Measurements from ENCODE around the gene TRPC4AP. TPM values are rescaled to one million over a fixed set of nuclear protein-coding genes. Genes with fewer than 3 reads are reported as not detected.

TRPC4AP gene, protein sequence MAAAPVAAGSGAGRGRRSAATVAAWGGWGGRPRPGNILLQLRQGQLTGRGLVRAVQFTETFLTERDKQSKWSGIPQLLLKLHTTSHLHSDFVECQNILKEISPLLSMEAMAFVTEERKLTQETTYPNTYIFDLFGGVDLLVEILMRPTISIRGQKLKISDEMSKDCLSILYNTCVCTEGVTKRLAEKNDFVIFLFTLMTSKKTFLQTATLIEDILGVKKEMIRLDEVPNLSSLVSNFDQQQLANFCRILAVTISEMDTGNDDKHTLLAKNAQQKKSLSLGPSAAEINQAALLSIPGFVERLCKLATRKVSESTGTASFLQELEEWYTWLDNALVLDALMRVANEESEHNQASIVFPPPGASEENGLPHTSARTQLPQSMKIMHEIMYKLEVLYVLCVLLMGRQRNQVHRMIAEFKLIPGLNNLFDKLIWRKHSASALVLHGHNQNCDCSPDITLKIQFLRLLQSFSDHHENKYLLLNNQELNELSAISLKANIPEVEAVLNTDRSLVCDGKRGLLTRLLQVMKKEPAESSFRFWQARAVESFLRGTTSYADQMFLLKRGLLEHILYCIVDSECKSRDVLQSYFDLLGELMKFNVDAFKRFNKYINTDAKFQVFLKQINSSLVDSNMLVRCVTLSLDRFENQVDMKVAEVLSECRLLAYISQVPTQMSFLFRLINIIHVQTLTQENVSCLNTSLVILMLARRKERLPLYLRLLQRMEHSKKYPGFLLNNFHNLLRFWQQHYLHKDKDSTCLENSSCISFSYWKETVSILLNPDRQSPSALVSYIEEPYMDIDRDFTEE
- 10 to 100 TPM; 65.4 to 76.6 TPM for total RNA-seq

DNA sequence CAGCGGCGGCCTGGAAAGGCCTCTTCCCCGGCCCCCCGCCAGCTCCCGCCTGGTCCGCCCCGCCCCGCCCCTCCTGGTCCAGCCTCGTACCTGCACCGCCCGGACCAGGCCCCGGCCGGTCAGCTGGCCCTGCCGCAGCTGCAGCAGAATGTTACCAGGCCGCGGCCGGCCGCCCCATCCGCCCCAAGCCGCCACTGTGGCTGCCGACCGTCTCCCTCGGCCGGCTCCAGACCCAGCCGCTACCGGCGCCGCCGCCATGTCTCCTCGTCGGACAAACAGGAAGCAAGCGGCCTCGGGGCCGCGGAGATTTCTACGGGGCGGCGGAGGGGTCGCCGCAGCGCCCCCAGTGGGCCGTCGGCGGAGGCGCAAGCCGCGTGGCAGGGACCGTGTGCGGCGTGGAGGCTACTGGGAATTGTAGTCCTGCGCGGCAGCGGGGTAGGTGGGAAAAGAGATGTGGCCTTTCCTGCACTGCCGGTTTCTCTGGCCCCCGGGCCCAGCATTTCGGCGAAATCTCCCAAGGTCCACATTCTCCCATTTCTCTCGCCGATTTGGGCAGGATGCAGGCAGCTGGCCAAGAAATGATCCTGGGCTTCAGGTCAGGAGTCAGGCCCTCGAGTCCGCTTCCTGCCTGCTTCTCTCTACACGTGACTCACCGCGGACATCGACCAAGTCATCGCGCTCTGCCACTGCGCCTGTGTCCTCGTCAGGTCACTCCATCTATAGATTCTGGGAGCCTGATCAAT is at the start of gene TRPC4AP:
TRPC4AP (minus strand) TSS at position 284 of the 743 bp plus-strand sequence; CDS start at position 258, 26 bp downstream.
- intact Hi-C loops (cut with DNase I), result loop anchor here (1.0 to 5.0 kb wide), 2 partner anchors 115 to 218 kb away; no protein-coding TSS in a partner anchor
- H3K9me3 ChIP-seq, result no peaks in the 10 kb centered on the region
- peak within 1 kb of the TSS; percentile 94 for H3K27ac ChIP-seq
- TF ChIP-seq POLR2A (IDR thresholded peaks at IDR 0.05) (peak; percentile 83), POLR2AphosphoS5 (IDR thresholded peaks at IDR 0.05) (peak; percentile 90)
- TF ChIP-seq, protein P1, sequence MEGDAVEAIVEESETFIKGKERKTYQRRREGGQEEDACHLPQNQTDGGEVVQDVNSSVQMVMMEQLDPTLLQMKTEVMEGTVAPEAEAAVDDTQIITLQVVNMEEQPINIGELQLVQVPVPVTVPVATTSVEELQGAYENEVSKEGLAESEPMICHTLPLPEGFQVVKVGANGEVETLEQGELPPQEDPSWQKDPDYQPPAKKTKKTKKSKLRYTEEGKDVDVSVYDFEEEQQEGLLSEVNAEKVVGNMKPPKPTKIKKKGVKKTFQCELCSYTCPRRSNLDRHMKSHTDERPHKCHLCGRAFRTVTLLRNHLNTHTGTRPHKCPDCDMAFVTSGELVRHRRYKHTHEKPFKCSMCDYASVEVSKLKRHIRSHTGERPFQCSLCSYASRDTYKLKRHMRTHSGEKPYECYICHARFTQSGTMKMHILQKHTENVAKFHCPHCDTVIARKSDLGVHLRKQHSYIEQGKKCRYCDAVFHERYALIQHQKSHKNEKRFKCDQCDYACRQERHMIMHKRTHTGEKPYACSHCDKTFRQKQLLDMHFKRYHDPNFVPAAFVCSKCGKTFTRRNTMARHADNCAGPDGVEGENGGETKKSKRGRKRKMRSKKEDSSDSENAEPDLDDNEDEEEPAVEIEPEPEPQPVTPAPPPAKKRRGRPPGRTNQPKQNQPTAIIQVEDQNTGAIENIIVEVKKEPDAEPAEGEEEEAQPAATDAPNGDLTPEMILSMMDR (IDR thresholded peaks at IDR 0.05), result peak; percentile 97 to 99 (median 98)
- 2% methylated on average over 68 of the region's 69 CpGs for WGBS
- H3K27me3 ChIP-seq (replicated peaks; ENCODE audit: insufficient read depth), result no peaks in the 10 kb centered on the region
- peak within 1 kb of the TSS; percentile 71 to 96 for H3K4me3 ChIP-seq
- DNase-seq (ENCODE audit: low spot score), result peak; percentile 81
- H3K4me1 ChIP-seq (replicated peaks), result peaks cover 3% of the 10 kb centered on the region
- H3K36me3 ChIP-seq, result no peaks in the 10 kb centered on the region

DNA sequence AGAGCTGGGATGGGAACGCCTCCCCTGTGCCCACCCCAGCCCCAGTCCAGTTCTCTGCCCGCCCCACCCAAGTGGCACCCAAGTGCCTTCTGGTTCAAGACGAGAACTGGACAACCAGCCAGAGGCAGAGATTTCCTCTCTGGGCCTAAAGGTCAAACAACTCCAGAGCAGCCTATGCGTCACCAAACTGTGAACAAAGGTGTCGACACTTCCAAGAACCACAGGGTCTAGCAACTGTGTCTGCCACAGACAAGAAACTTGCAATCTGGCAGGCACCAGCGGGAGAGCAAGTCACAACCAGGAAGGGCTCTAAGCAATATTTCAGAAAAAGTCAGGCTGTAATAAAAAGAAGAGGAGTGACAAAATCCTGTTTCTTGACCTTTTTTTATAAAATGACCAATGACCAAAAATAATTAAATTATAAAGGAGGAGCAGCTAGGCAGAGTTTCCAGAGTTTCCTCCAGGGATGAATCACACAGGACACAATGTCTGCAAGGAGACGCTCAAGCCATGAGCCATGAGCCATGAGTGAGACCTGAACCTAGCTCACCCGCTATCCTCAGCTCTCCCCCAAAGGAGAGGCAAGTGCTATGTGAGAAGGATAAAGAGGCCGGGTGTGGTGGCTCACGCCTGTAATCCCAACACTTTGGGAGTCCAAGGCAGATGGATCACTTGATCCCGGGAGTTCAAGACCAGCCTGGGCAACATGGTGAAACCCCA is 43.4 kb upstream of the TRPC4AP start:
- Histone ChIP-seq H3K27ac (no peak overlapping the region), H3K9me3 (no peaks in the 10 kb centered on the region), H3K27me3 (replicated peaks; ENCODE audit: insufficient read depth) (no peaks in the 10 kb centered on the region), H3K36me3 (peaks cover 0 to 12% of the 10 kb centered on the region in 2 donors), H3K4me3 (no peak overlapping the region), H3K4me1 (replicated peaks) (no peaks in the 10 kb centered on the region)
- no peak for DNase-seq (ENCODE audit: low spot score)
- 91% methylated on average over 11 of the region's 11 CpGs for WGBS
- intact Hi-C loops (cut with DNase I), result no loop called here
- TF ChIP-seq, protein P1 (IDR thresholded peaks at IDR 0.05), result no peak
- no peak for TF ChIP-seq POLR2AphosphoS5 (IDR thresholded peaks at IDR 0.05)
- TF ChIP-seq POLR2A (IDR thresholded peaks at IDR 0.05), result no peak

DNA sequence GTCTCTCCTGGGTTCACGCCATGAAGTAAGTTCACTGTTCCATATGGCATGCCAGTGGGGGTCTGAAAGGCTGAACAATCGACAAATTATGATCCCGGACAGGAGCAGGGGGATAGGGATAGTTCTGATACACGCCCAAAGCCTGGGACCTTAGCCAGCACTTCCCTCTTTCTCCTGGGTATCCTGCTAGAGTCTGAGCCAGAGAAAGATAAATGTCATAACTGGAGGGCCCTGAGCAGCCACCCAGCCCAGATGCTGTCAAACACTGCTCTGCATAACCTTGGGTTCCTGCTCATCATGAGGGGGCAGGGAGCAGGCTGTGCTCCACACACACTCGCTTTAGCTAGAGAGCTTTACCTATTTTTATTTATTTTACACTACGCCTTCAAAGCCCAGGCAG is 42.3 kb upstream of the TRPC4AP start:
- no peak overlapping the region for H3K4me3 ChIP-seq
- no peaks in the 10 kb centered on the region for H3K4me1 ChIP-seq (replicated peaks)
- intact Hi-C loops (cut with DNase I), result no loop called here
- no peak for DNase-seq (ENCODE audit: low spot score)
- WGBS, result 89% methylated on average over 6 of the region's 6 CpGs
- H3K36me3 ChIP-seq, result peaks cover 0 to 14% of the 10 kb centered on the region in 2 donors
- H3K9me3 ChIP-seq, result no peaks in the 10 kb centered on the region
- TF ChIP-seq POLR2AphosphoS5 (IDR thresholded peaks at IDR 0.05), result no peak
- TF ChIP-seq, protein P1 (IDR thresholded peaks at IDR 0.05), result no peak
- no peak for TF ChIP-seq POLR2A (IDR thresholded peaks at IDR 0.05)
- H3K27ac ChIP-seq, result no peak overlapping the region
- no peaks in the 10 kb centered on the region for H3K27me3 ChIP-seq (replicated peaks; ENCODE audit: insufficient read depth)

DNA sequence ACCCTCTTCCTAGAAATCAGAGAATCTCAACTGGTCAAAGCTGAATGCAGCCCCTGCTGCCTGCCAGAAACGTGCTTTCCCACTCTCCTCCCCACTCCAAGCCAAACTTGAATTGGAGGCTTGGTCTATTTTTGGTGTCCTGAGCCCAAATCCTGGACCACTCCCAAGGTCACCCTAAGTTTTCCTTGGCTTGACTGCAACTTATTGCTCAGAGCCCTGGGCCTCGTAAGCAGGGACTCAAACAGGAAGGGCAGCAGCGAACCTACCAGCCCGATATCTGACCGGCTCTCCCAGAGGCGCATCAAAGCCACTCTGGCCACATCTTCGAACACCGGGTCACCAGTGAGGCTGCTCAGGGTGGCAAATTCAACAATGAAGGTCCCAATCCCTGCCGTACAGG is 41.9 kb upstream of the TRPC4AP start:
- no peaks in the 10 kb centered on the region for H3K4me1 ChIP-seq (replicated peaks)
- TF ChIP-seq POLR2AphosphoS5 (IDR thresholded peaks at IDR 0.05), result no peak
- TF ChIP-seq POLR2A (IDR thresholded peaks at IDR 0.05), result no peak
- TF ChIP-seq, protein P1 (IDR thresholded peaks at IDR 0.05), result no peak
- no peaks in the 10 kb centered on the region for H3K9me3 ChIP-seq
- no peak overlapping the region for H3K27ac ChIP-seq
- intact Hi-C loops (cut with DNase I), result no loop called here
- H3K36me3 ChIP-seq, result peaks cover 0 to 14% of the 10 kb centered on the region in 2 donors
- no peak for DNase-seq (ENCODE audit: low spot score)
- no peak overlapping the region for H3K4me3 ChIP-seq
- no peaks in the 10 kb centered on the region for H3K27me3 ChIP-seq (replicated peaks; ENCODE audit: insufficient read depth)
- WGBS, result 77% methylated on average over 9 of the region's 9 CpGs

Measured in prostate gland (tissue), 2 donors.